ENCODE data around the gene PYURF.

DNA sequence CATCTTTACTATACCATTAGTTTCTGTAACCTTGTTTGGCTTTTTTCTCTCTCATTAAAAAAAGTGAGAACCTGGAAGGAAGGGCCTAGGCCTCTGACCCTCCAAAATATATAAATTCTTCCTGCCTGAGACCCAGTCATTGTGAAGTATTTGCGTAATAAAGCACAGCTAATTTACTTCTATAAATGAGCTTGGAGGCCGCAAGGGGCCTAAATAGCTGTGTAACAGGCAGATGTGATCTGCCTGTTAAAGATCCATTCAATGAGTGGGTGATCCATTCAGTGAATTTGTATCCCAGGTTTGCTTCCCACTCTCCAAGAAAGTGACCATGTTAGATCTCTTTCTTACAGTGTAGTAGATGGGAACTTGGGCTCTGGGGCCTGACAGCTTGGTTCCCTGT lies 595 bp upstream of the PYURF start:
- TF ChIP-seq CTCF (IDR thresholded peaks at IDR 0.05) = no peak
- no peak for TF ChIP-seq POLR2A (IDR thresholded peaks at IDR 0.05)
- no peak for TF ChIP-seq POLR2AphosphoS5 (IDR thresholded peaks at IDR 0.05)

Measured in sigmoid colon (tissue), 4 donors.